Measurements from ENCODE around the gene FAM120A.
"Not testable (repeated sequence)": the region's sequence is repeated elsewhere in the genome, so short reads cannot be mapped to it uniquely, and the experiment has no call there.

The FAM120A gene

GRCh38 chr9:93511228-93511627, 59.7 kb downstream of the FAM120A start:
- DNase-seq = not testable (repeated sequence)

DNA sequence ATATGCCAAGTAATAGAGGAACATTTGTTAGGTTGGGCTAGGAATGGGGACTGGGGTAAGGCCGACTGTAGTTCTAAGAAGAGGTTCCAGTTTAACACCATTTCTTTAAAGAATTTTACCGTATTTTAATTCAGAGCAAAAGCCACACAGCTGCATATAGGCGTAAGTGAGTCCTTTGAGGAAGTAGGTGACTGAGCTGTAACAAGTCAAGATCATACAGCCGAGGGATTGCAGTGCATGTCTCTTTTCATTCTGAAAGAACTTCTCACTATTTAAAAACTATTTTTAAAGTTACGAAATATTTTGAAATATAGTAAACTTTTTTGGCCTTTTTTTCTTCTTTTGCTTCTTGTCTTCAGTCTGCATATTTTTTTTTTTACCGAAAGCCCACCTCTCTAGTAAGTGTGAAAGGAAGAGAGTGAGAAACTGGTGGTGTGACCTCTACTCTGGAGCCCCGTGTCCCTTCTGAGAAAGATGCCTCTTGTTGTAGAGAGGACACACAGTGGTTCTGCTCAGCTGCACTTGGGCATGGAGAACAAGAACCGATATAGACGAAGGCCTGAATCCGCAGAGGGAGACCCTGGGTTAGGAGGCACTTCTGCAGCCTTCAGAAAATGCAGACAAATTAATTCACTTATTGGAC, 60.8 kb downstream of the FAM120A start:
- DNase-seq = not testable (repeated sequence)

- DNase-seq = no peak
Measured at GRCh38 chr9:93513606-93514005, 62.1 kb downstream of the FAM120A start.

DNA sequence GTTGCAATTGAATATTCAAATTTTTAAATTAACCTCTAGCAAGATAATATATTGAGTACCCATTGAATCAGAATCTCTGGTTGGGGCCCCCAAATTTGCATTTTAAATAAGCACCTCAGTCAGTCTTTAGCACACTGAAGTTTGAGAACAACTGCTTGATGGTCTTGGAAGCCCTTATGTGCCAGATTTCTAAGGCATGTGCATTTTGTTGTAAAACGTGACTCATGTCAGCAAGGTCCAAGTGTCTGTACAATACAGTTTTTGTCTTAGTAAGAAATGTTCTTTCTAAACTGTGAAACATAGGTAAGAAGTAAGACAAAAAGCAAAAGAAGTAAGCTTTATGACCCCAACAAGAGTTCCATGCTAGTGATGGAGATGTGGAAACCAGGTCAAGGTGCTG, 65.8 kb downstream of the FAM120A start:
- no peak for DNase-seq

DNA sequence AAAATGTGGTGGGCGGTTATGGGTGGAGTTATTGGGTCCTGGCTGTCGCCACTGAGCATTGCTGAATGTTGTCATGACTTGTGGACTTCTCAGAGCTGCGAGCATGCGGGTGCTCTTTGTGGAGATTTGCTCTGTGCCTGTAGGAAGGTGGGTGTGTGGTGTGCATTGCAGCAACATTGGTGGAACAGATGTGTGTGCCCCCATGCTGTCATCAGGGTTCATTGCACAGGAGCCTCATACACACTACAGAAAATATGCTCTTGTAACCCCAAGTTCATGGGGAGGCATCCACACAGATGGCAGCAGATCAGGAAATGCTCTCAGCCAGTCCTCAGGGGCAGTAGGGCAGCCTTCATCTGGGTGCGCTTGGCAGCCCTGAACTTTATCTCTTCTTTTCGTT, 69.0 kb downstream of the FAM120A start:
- DNase-seq = no peak

DNA sequence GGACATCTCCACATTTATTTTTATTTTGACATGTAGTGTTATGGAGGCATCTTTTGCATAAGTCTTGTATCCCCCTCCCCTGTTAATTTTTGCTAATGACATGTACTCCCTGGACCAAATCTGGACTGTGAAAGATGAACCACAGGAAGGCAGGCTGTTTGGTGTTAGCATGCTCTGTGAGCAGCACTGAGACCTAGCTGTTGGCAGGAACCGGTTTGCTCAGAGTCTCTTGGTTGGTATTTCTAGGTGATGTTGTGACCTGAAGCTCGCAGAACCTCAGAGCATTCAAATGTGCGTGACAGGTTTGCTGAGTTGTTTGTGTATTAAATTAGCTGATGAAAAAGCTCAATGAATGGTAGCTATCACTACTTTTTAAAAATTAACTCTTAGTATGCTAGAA, 71.3 kb downstream of the FAM120A start:
- DNase-seq = no peak

DNA sequence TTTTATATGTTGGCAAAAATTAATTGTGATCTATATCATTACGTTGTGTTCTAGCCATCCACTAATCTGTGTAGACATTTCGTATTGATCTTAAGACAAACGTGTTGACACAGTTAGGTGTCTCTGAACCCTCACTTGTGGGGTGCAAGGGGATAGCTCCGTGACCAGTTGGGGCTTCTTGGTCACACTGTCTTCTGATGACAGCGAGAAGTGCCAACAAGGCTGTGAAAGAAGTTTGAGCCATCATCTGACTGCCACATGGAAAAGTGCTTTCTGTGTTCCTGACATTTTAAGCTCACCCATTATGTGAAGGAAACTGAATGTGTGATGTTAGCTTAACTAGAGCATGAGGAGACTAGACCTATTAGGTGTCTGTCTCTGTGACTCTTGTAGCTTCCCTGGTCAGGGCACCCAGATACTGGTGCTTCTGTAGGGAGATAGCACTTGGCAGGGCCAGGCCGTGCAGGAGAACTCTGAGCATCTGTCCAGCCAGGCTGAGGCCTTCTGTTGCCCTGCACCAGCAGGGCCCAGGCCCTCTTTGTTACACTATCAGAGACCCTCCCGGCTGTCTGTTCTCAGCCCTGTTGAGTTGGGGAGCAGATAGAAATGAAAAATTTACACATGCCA, 72.1 kb downstream of the FAM120A start:
- DNase-seq = no peak

DNA sequence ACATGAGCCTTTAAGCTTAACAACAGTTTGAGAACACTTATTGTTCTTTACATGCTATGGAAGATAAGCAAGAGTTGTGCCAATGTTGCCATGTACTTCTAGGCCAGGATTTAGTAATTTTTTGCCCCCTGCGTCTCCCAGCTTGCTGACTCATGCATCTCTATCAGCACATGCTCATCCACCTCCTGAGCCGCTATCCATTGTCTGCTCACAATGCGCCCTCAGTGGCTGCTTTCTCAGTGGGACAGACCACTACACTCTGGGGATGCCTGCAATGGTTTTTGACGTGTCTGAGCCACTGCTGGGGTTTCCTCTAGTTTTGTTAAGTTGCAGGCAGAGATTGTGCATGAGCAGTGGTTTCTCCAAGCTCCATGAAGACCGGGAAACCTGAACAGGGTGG, 74.0 kb downstream of the FAM120A start:
- DNase-seq = no peak

DNA sequence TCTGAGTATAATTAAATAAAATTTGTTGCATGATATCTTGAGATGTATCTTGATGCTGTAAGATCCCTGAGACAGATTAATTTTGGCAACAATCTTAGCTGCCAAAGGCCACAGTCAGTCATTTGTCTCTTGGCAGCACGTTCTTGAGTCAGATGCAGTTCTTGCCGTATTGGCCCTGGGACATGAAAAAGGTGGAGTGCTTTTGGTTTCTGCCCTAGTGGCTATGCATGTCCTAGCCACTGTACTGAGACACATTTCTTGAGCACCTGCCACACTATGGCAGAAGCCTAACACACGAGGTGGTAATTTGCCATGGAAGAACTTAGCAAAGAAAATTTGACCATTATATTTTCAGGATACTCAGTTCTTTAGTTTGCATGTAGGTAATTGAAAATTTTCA, 79.9 kb downstream of the FAM120A start:
- no peak for DNase-seq

DNA sequence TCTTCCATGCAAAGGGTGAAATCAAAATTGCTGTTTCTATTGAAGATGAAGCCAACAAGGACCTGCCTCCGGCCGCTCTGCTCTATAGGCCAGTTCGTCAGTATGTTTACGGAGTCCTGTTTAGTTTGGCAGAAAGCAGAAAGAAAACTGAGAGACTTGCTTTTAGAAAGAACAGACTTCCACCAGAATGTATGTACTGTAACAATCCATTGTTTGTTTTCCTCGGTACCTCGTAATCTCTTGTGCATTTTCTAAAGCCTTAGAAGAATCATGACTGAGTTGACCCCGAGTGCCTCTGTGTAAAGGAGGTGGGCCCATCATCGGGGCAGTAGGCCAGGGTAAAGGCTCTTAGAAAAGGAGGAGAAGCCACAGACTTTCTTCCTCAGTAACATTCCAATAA, 80.7 kb downstream of the FAM120A start:
- DNase-seq = no peak

DNA sequence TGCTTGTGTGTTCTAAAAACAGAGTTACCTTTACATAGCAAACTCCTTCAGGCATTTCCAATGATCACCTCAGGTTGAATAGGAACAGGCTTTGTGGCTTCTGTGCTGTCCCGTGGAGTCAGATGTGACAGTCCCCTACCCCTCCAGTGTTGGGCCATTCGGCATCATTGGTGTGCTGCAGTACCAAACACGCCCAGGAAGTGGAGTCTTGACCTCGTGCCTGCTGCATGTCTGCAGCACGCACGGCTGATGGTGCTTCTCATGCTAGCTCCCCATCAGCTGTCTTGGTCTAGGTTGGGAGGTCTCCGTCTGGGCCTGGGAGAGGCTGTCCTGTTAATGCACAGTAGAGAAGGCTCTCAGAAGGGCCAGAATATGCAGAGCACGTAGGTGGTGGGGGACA, 82.4 kb downstream of the FAM120A start:
- no peak for DNase-seq

GRCh38 chr9:93536167-93536566, 84.7 kb downstream of the FAM120A start:
- no peak for DNase-seq

- DNase-seq = no peak
Measured at GRCh38 chr9:93536874-93537273, 85.4 kb downstream of the FAM120A start.

DNA sequence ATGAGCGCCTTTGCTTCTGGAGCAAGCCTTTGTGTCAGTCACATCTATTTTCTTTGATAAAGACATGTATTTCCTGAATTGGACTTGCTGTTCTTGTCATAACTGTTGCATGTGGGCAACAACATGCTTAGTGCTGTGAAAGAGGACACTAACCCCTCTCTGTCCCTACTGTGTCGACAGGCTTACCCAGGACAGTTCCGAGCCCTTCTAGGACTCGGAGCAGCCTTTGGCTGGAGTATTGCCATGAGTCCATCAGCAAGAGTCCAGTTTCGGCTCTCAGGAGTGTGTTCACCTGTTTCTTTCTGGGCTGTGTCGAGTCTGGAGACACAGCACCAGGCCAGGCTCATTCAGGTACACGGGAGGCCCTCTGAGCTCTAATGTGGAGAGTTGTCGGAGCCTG, 88.8 kb downstream of the FAM120A start:
- DNase-seq = no peak

DNA sequence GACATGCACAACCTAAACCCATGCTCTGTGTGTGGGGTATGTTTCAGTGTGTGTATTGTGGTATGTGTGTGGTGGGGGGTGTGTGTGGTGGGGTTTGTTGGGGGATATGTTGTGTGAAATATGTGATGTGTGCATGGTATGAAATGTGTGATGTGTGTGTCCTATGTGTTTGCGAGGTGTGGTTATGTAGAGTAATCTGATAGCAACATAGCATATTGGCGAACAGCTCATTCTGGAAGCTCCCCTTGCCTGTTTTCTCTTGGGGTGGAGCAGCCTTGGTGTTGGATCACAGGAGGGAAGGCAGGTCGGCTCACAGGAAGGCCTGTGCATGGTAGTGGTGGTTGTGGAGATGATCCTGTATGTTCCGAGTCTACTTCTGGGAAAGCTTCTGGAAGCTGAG, 89.5 kb downstream of the FAM120A start:
- DNase-seq = no peak

GRCh38 chr9:93541581-93542349, 90.3 kb downstream of the FAM120A start:
- no peak for DNase-seq

GRCh38 chr9:93543117-93543516, 91.6 kb downstream of the FAM120A start:
- DNase-seq = no peak

- DNase-seq = no peak
Measured at GRCh38 chr9:93546356-93546755, 94.9 kb downstream of the FAM120A start.

GRCh38 chr9:93549611-93550010, 98.1 kb downstream of the FAM120A start:
- DNase-seq = no peak

GRCh38 chr9:93552923-93553322, 101.4 kb downstream of the FAM120A start:
- DNase-seq = no peak

DNA sequence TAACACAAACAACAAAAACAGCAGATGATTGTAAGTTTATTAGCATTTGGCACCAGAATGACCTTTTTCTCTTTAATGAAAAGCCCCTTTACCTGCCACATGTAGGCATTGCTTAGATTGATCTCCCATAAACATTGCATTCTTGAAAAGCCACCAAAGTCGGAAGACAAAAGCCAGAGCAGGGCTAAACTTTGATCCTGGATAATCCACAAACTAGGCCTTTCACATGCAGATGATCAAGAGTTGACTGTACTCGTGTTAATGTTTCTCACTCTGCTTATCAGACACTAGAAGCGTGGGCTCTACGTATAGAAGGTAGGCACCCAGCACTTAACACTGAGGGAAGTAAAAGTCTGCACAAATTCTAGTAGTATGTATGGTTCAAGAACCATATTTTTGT, 103.9 kb downstream of the FAM120A start:
- DNase-seq = no peak

DNA sequence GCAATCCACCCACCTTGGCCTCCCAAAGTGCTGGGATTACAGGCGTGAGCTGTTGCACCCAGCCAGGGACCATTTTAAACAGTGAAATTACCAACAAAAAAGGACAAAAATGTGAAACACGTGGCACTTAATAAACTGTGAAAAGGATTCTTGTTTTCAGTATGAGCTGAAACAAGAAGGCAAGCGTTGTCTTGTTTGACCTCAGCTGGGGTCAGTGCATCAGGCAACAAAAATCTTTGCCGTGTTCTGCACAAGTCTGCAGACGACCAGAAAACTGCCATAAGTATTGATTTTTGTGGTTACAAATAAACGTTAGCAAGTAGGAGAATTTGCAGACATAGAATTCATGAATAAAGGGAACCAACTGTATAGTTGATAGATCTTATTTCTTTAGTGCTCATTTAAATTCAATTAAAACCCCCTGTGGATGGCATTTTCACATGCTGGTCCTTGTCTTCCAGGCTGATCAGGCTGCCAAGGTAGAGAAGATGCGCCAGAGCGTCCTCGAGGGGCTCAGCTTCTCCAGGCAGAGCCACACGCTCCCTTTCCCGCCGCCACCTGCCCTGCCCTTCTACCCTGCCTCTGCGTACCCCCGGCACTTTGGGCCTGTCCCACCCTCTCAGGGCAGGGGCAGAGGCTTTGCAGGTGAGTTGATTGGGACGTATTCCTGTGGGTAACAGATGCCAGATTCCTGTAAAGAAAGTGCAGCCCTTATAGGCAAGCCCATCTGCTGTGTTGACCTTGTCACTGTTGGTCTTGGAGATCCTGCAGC, 106.1 kb downstream of the FAM120A start:
- DNase-seq = no peak

- DNase-seq = no peak
Measured at GRCh38 chr9:93558503-93558902, 107.0 kb downstream of the FAM120A start.
